Uterus (tissue), 2 donors: ENCODE data around the gene TTC32.

Source experiments
- POLR2A ChIP-seq, 2 donors: fragments of 450-650 bp; IDR thresholded peaks; one replicate each; pipeline ENCODE4 v1.6.1; 2016; ENCODE audit warnings: antibody characterized with exemption in 2 of 2, mild to moderate bottlenecking in 1 of 2, moderate library complexity in 1 of 2
- TF ChIP-seq, protein P1 (sequence below), 4 experiments: fragments of 200-600 bp in 2 of 4; fragments of 450-650 bp in 2 of 4; sonication (generic) in 2 of 4; IDR thresholded peaks; one replicate each; pipeline ENCODE4 v1.5.1; 2016 to 2019; ENCODE audit warnings: antibody characterized with exemption in 4 of 4, mild to moderate bottlenecking in 2 of 4, moderate library complexity in 1 of 4

- TF ChIP-seq, protein P1, sequence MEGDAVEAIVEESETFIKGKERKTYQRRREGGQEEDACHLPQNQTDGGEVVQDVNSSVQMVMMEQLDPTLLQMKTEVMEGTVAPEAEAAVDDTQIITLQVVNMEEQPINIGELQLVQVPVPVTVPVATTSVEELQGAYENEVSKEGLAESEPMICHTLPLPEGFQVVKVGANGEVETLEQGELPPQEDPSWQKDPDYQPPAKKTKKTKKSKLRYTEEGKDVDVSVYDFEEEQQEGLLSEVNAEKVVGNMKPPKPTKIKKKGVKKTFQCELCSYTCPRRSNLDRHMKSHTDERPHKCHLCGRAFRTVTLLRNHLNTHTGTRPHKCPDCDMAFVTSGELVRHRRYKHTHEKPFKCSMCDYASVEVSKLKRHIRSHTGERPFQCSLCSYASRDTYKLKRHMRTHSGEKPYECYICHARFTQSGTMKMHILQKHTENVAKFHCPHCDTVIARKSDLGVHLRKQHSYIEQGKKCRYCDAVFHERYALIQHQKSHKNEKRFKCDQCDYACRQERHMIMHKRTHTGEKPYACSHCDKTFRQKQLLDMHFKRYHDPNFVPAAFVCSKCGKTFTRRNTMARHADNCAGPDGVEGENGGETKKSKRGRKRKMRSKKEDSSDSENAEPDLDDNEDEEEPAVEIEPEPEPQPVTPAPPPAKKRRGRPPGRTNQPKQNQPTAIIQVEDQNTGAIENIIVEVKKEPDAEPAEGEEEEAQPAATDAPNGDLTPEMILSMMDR (IDR thresholded peaks at IDR 0.05): no peak
- no peak for TF ChIP-seq POLR2A (IDR thresholded peaks at IDR 0.05)
These were observed 8.2 kb downstream of the TTC32 start for GRCh38 chr2:19893520-19894133.
